Vagina (tissue), 2 donors: Measurements from ENCODE around the gene GNAZ. TPM values are rescaled to one million over a fixed set of nuclear protein-coding genes. Genes with fewer than 3 reads are reported as not detected.

Source experiments
- DNase-seq, 2 donors: peaks; one replicate each; pipeline ENCODE4 v3.0.0-alpha.2; 2017; ENCODE audit errors: extremely low spot score in 2 of 2
- H3K27ac ChIP-seq: fragments of 200-600 bp; sonication (generic); one replicate; pipeline ENCODE4 v1.5.1; 2019
- H3K27me3 ChIP-seq: fragments of 200-600 bp; sonication (generic); one replicate; pipeline ENCODE4 v1.5.1; 2019
- H3K36me3 ChIP-seq, 2 donors: fragments of 200-600 bp; sonication (generic); one replicate each; pipeline ENCODE4 v1.5.1; 2017 to 2019
- H3K4me1 ChIP-seq: fragments of 200-600 bp; sonication (generic); one replicate; pipeline ENCODE4 v1.5.1; 2019
- H3K4me3 ChIP-seq, 2 donors: fragments of 200-600 bp; sonication (generic); 1 replicate in 1 of 2; 2 replicates in 1 of 2; pipeline ENCODE4 v1.5.1; 2016 to 2019
- H3K9me3 ChIP-seq: fragments of 200-600 bp; sonication (generic); one replicate; pipeline ENCODE4 v1.5.1; 2019
- CTCF ChIP-seq, 3 experiments: fragments of 450-650 bp in 2 of 3; fragments of 200-600 bp in 1 of 3; sonication (generic) in 1 of 3; IDR thresholded peaks; one replicate each; pipeline ENCODE4 v1.5.1; 2017 to 2019; ENCODE audit warnings: antibody characterized with exemption in 3 of 3, mild to moderate bottlenecking in 2 of 3, moderate library complexity in 2 of 3
- POLR2A ChIP-seq, 2 donors: fragments of 450-650 bp; IDR thresholded peaks; one replicate each; pipeline ENCODE4 v1.6.1; 2017; ENCODE audit warnings: antibody characterized with exemption in 2 of 2, mild to moderate bottlenecking in 2 of 2, moderate library complexity in 2 of 2
- POLR2AphosphoS5 ChIP-seq, 2 donors: sonication (generic); formaldehyde crosslinking; IDR thresholded peaks; one replicate each; pipeline ENCODE4 v1.9.0; 2017; ENCODE audit warnings: antibody characterized with exemption in 2 of 2, mild to moderate bottlenecking in 2 of 2, low read depth in 1 of 2; ENCODE audit not compliant: insufficient read depth in 1 of 2
- intact Hi-C: fragments of 100-400 bp; cut with DNase I; formaldehyde crosslinking; loops from one replicate; pipeline ENCODE4 v1.15.1; 2023
- total RNA-seq: library from RNA; depleted of rRNA; stranded (reverse); fragments of >200 nt; gene quantifications from one replicate; pipeline ENCODE4 v1.2.3, GENCODE V29; 2016

Gene GNAZ
- total RNA-seq, 1 donor from 2014 or later, result 11.3 TPM

- peaks cover 32% of the 10 kb centered on the region for H3K4me1 ChIP-seq
- no peaks in the 10 kb centered on the region for H3K9me3 ChIP-seq
- no peaks in the 10 kb centered on the region for H3K27me3 ChIP-seq
- peak overlapping the region; percentile 36 for H3K27ac ChIP-seq
- intact Hi-C loops, result no loop called here
- TF ChIP-seq POLR2AphosphoS5 (IDR thresholded peaks at IDR 0.05; ENCODE audit: insufficient read depth in 1 of 2, low read depth in 1 of 2) (no peak), POLR2A (IDR thresholded peaks at IDR 0.05) (no peak), CTCF (IDR thresholded peaks at IDR 0.05) (no peak)
- peaks cover 0 to 6% of the 10 kb centered on the region in 2 donors for H3K36me3 ChIP-seq
- no peak for DNase-seq
- H3K4me3 ChIP-seq, result no peak overlapping the region
These were observed 76.3 kb downstream of the GNAZ start for GRCh38 chr22:23146478-23147205.

- Histone ChIP-seq H3K4me1 (peaks cover 21% of the 10 kb centered on the region), H3K36me3 (peaks cover 0 to 6% of the 10 kb centered on the region in 2 donors), H3K4me3 (no peak overlapping the region), H3K27ac (peak overlapping the region; percentile 36), H3K9me3 (no peaks in the 10 kb centered on the region), H3K27me3 (no peaks in the 10 kb centered on the region)
- TF ChIP-seq POLR2AphosphoS5 (IDR thresholded peaks at IDR 0.05; ENCODE audit: insufficient read depth in 1 of 2, low read depth in 1 of 2) (peak in 1 of 2 donors; percentile 77), POLR2A (IDR thresholded peaks at IDR 0.05) (no peak), CTCF (IDR thresholded peaks at IDR 0.05) (no peak)
- no peak for DNase-seq
- intact Hi-C loops, result no loop called here
These were observed 77.5 kb downstream of the GNAZ start for GRCh38 chr22:23147617-23148387.

- DNase-seq, result no peak
- H3K4me3 ChIP-seq, result no peak overlapping the region
- intact Hi-C loops, result no loop called here
- TF ChIP-seq POLR2AphosphoS5 (IDR thresholded peaks at IDR 0.05; ENCODE audit: insufficient read depth in 1 of 2, low read depth in 1 of 2) (no peak), POLR2A (IDR thresholded peaks at IDR 0.05) (no peak), CTCF (IDR thresholded peaks at IDR 0.05) (no peak)
- H3K4me1 ChIP-seq, result peaks cover 15% of the 10 kb centered on the region
- H3K9me3 ChIP-seq, result no peaks in the 10 kb centered on the region
- H3K27ac ChIP-seq, result no peak overlapping the region
- H3K27me3 ChIP-seq, result no peaks in the 10 kb centered on the region
- peaks cover 0 to 6% of the 10 kb centered on the region in 2 donors for H3K36me3 ChIP-seq
These were observed 79.5 kb downstream of the GNAZ start for GRCh38 chr22:23149743-23150238.

- H3K36me3 ChIP-seq, result peaks cover 0 to 6% of the 10 kb centered on the region in 2 donors
- no peaks in the 10 kb centered on the region for H3K9me3 ChIP-seq
- TF ChIP-seq POLR2AphosphoS5 (IDR thresholded peaks at IDR 0.05; ENCODE audit: insufficient read depth in 1 of 2, low read depth in 1 of 2) (no peak), CTCF (IDR thresholded peaks at IDR 0.05) (no peak), POLR2A (IDR thresholded peaks at IDR 0.05) (no peak)
- DNase-seq, result no peak
- no peak overlapping the region for H3K4me3 ChIP-seq
- peaks cover 6% of the 10 kb centered on the region for H3K4me1 ChIP-seq
- intact Hi-C loops, result no loop called here
- no peak overlapping the region for H3K27ac ChIP-seq
- no peaks in the 10 kb centered on the region for H3K27me3 ChIP-seq
These were observed 80.4 kb downstream of the GNAZ start for GRCh38 chr22:23150762-23151161.
